HG03139 (cell line): ENCODE data around the gene RUNX1.

Experiments
- ATAC-seq: cut with Tn5 transposase; IDR thresholded peaks from one replicate; pipeline ENCODE4 v1.9.1; 2021; ENCODE audit not compliant: unreplicated experiment

RUNX1 gene

DNA sequence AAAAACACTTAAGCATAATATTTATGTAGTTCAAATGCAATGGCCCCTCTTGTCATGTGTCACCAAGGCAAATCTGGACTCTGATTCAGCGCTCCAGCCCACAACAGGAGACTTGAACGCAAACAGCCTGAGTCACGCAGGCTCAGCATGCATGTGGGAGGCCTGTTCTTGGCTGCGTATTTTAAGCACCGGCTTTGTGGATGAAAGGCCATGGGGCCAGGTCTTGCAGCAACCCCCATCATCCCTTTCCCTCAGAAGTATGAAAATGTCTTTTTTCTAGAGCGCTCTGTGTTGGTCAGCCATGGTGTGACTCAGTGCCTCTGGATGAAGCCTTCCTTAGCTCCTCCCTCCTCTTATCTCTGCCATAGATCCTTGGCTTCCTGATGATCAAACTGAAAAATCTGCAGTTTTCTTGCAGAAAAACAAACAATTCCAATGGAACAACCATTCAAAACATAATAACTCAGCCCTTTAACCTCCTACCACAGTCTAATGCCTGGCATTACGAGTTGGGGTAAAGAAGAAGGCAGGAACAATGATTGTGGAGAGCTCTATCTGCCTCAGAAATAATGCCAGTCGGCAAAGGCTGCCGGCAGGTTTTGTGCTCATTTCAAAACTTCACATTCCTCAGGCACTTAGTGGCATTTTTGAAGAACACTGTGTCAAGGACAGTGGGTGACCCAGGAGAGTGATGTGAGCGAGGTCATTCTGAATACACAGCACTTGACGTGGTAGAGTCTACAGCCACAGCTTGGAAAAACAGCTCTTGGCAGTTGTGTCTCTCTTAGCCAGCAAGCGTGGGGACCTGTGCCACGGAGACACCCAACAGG lies 212.8 kb downstream of the RUNX1 start:
- no peak for ATAC-seq

DNA sequence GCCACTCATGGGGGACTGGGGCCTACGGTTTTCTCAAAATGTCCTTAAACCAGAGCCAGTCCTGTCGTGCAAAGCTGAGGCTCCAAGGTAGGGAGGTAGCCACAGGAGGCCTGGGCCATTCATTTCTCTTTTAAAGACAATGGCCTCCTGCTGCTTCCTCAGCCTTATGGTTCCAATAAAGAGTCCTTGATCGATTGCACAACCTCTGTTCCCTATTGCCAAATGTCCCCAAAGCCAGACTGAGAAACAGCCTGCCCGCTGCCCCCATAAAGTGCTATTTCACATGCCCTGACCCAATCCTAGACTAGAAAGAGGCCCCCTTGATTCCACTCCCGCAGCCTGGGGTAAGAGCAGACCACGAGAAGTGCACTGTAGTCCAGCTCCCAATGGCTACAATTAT lies 213.6 kb downstream of the RUNX1 start:
- ATAC-seq: no peak

DNA sequence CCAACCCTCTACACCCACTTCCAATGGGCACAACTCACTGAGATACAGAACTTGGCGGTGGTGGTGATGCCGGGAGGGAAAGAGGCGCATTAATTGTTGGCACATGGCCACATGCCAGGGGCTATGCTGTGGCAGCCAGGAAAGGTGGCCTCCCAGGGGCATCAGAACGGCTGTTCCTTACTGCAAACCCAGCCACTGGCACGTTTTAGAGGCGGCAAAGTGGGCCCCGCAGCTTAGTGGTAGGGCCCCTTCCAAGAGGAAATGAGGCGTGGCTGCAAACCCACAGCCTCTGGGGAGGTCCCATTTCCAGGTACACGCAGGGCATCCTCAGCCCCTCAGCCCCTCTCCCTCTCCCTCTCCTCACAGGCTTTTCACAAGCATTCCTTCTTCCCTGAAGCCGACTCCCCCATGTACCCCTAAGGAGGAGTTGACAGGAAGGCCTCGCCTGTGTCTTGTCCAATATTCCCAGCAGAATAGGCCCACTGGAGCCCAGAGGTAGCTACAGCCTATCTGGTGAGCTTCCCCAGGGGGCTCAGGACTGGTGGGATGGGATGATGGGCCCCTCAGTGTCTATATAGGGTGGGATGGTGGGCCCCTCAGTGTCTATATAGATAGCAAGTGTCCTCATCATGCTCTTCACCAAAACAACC lies 214.1 kb downstream of the RUNX1 start:
- ATAC-seq: no peak

DNA sequence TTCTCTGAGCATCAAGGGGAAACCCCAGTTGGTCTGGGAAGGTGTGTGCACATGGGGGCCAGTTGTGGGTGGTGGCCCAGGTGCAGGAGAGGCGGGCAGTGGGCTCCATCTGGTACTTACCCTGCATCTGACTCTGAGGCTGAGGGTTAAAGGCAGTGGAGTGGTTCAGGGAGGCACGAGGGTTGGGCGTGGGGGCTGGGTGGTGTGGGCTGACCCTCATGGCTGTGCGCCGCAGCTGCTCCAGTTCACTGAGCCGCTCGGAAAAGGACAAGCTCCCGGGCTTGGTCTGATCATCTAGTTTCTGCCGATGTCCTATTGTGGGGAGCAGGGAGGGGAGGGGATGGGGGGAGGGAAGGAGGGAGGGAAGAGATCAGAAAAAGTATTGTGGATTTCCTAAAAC lies 214.8 kb downstream of the RUNX1 start:
- ATAC-seq: no peak

DNA sequence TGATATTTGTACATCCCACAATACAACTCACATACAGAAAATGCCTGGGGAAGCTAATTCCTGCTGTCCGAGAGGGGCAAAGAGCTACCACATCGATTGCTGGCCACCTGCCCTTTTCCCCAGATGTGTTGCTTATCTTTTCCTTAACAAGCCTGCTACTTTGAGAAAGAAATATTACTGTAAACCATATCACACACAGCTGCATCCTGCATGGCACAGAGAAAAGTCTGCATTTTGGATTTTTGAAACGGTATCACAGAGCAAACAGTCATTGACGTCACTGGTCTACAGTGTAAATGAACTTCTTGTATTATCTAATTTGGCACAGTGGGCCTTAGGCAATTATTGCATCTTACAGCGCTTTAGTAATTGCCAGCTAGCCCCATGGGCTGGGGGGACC lies 215.6 kb downstream of the RUNX1 start:
- ATAC-seq: no peak

DNA sequence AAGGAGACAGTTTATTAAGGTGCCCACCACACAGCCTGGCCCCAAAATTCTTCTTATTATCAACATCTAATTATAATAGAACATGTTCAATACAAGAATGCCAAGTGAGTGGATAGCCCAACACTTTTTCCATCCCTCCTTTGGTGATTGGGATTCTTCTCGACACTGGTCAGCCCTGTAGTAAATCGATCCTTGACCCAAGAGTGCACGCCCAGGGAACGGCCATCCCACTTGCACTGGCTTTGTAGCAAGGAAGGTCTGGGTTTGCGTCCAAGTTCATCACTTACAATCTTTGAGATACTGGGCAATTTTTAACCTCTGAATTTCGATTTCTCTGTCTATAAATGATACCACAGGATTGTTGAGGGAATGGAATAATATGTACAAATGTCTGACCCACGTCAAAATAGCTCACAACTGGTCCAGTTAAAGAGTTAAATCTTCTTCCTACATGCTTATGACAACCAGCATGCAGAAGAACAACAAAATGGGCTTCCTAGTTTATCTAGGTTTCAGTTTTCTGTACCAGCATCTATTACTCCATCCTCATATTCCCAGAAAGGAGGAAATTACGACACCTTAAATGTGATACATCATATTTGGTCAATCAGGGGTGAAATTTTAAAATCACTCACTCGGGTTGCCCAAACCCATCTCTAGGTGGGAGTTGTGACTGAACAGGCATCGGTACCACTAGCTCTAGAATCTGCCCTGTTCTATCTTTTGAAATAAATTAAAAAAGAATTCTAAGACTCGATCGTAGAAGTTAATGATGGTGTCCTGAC lies 218.5 kb downstream of the RUNX1 start:
- no peak for ATAC-seq

DNA sequence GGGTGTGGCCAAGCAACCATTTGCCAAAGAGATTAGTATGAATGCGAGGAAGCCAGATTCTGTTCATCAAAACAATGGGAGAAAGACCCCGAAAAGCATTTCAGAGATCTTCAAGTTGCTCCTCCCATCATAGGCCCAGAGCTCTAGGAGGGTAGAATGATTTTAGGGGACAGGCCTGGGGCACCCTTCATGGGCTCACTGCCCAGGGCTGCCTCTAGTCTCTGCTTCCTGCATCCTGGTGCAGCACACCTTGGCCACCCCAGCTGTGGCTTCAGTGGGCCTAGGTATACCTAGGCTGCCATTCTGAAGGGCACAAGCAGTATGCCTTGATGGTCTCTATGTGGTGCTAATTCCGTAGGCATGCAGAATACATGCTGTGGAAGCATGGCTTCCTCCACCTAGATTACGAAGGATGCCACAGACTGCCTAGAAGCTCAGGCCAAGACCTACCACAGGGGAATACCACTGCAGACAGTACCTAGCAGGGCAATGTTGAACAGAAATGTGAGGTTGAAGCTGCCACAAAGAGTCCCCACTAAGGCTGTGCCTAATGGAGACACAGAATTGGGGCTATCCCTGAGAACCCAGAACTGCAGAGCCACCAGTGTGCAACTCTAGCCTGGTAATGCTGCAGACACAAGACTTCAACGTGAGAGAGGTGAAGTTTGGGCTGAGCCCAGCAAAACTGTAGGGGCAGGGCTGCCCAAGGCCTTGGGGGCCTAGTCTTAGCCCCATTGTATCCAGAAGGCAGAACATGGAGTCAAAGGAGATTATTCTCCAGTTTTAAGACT lies 221.5 kb downstream of the RUNX1 start:
- ATAC-seq: no peak

DNA sequence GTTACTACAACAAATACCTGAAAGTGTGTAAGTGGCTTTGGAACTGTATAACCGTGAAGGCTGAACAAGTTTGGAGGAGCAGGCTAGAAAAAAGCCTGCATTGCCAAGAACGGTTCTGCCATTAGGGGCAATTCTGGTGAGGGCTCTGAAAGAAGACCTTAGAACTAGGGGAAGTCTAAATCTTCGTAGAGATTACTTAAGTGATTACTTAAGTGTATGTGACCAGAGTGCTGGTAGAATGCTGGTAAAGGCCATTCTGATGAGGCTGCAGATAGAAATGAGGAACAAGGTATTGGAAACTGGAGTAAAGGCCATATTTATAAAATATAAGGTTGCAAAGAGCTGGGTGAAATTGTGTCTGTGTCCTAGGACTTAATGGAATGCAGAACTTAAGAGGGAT lies 222.3 kb downstream of the RUNX1 start:
- ATAC-seq: no peak

DNA sequence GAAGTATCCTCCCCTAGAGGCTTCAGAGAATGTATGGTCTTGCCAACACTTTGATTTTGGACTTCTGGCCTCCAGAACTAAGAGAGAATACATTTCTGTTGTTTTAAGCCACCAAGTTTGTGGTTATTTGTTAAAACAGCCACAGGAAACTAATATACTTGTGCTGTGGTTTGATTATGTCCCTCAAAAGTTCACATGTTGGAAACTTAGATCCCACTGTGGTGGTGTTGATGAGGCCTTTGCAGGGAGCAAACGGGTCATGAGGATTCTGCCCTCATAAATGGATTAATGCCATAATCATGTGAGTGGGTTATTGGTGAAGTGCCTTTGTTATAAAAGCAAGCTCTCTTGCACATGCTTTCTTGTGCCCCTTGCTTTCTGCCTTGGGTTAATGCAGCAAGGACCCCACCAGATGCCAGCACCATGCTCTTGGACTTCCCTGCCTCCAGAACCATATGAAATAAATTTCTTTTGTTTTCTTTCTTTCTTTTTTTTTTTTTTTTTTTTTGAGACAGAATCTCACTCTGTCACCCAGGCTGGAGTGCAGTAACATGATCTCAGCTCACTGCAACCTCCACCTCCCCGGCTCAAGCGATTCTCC lies 223.1 kb downstream of the RUNX1 start:
- ATAC-seq: no peak

DNA sequence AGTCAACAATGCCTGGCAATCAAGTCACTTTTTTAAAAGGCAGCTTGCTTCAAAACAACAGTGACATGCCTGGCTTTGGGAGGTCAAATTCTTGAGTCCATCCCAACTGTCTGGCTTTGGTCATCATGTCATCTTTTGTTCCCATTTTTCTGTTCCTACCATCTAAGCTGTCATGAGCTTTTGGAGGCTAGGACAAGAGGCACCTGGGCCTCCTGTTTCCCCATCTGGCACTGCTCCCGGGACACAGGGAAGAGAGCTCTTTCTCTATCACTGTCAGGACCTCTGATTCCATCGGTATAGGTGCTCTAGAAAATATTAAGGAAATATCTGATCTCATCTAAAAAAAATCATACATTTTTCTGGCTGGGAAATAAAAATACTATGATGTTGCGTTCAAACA lies 224.0 kb downstream of the RUNX1 start:
- no peak for ATAC-seq

DNA sequence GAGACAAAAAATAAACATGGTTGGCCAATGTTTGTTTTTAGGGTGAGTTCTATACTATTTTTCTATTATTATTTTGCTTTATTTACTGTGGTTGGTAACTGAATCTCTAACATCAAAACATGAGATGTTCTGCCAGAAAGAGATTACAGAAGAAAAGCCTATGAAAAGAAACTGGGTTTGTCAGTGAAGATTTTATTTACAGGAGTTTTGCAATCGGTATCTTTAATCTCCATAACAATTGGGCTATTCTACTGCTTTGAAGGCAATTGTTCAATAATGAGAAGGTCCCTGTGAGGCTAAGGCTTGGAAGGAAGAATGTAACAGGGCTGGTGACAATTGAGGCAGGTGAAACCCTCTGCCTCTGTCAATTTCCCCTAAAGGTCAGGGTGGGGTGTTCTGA lies 224.8 kb downstream of the RUNX1 start:
- ATAC-seq: no peak

DNA sequence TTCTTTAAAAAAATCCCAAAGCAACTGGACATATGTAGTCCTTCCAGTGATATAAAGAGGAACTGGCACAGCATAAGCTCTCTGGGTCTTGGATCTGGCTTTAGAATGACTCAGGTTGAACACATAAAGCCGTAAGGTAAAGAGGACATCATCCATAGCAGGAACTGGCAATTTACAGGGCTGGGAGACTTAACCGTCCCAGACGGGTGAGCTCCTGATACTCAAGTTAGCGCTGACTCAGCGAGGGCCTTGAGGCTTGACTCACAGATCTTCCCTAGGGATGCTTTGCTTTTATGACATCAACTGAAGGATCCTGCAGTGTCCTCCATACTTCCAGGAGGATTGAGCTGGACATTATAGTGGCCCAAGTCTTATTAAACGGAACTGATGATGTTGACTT lies 226.2 kb downstream of the RUNX1 start:
- no peak for ATAC-seq

DNA sequence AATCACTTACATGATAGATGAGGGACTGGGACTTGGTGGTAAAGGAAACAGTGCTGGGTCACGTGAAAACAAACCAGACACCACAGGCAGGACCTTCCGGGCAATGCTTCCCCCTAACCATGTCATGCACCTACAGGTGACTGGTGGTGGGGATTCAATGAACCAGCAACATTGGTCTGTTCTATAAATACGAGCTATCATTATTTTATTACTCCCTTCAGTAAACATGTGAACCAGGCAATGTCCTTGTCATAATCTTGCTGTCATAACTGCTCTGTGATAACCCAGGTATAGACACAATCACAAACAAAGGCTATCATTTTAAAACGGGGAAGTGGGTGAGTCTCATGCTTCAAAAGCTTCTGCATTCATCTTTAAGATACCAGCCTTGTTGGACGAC lies 226.9 kb downstream of the RUNX1 start:
- ATAC-seq: no peak

DNA sequence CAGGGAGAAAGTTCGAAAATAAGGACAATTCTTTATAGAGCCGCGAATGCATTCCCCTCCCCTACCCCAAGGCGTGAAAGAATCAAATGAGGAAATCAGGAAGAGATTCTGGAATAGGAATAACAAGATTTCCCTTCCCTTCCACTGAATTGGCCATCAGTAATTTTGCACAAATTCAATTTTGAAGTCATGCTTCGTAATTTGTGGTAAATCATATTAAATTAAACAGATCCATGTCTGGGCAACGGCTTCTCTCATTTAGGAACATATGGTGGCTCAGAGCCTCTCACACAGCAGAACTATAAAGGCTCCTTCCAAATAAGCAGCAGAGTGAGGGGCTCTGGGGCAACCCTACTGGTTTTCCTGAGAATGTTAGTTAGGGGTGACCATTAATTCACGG lies 227.4 kb downstream of the RUNX1 start:
- ATAC-seq: no peak

DNA sequence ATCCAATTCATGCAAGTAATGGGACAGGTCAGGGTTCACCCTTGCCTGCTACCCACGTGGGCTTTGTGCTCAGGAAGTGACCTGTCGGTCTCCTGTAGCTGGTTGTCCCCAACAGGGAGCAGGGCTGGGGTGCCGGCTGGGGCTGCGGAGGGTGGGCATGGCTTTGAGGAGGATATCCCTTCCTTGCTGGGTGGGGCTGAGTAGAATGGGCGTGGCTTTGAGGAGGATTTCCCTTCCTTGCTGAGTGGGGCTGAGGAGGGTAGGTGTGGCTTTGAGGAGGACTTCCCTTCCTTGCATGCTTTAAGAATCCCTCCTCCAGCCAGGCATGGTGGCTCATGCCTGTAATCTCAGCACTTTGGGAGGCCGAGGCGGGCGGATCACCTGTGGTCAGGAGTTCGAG lies 229.1 kb downstream of the RUNX1 start:
- ATAC-seq: no peak

DNA sequence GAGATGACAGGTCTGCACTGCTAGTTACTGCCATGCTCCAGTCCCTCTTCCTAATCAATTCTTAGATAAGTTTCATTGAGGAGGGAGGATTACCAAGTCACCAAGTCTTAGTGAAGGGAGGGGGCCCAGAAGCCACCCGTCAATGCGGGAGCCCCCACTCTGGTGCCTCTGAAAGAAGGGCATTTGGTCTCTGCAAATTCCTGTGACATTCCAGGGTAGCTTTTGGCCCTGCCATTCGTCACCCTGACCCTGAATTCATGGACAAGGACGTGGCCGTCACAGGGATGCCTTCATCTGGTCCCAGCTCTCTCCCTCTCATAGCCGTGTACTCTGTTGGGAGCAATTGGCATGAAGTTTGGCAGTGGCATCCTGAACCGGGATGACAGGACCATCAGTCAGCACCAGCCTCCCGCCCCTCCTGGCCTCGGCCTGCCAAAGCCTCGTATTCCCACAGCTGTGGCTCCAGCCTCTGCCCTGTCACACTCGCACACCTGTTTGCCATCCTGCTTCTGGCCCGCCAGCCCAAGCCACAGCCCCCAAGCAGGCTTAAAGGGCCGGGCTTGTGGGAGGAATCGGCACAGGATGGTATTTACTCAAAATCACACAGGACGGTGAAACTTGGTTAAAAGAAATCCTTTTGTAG lies 229.6 kb downstream of the RUNX1 start:
- no peak for ATAC-seq

DNA sequence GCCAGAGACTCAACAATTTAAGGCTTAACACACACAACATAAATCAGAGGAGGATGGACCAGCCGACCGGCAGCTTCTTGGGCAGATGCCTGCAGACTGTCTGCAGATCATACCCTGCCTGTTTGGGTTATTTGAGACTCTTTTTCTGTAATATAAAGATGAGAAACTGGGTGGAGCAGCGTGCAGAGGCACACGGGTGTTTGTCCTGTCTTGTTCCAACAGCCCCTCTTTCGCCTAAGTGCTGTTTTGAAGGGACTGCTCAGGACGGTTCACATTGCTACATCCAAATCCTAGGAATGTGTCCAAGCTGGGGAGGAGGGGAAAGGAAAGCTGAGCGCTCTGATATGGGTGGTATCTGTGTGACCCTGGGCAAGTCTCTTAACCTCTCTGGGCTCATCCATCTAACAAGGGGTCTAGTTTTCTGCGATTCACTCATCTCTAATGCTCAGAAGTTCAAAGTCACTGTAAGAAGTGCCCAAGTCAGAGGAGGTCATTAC lies 230.4 kb downstream of the RUNX1 start:
- ATAC-seq: no peak

DNA sequence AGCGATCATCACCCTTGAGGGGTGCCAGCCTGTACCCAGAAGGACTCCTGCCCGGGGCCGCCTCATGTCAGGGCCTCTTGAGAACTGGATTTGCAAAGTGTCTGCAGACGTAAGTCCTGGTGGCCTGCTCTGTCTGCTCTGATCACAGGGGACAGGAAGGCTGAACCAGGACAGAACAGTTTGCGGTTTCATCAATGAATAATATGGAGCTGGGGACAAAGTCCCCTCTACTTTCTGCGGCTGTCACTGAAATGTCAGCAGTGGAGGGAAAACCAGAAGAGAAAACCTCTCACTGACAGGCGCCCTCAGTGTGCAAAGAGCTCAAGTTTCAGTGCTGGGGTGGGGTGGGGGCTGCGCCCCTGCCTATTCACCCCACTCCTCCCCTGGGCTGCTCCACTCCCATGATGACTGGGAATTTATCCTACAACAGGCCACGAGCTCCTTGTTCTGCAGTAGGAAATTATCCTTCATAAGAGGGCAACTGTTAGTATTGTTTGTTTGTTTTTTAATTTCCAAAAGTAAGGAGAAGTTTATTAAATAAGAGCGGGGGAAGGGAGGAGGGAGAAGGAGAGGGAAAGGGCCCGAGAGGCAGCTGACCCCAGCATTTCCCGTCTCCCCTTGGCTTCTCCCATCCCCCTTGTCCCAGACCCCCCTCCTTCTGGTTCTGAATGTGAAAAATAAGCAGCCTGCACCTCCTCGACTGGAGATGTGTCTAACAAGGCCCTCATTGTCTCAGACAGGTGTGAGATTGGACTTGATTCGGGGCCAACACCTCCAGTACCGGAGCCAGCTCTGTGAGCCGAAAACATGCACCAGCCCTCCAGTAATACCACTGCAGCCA lies 231.1 kb downstream of the RUNX1 start:
- ATAC-seq: no peak
